Activated CD4-positive, alpha-beta T cell treated with anti-CD3 and anti-CD28 coated beads, Interleukin-2, amount 50 U/mL, for 1 hour (primary cell): ENCODE results near the gene PLA2G2E.

Experiments
- DNase-seq: peaks from one replicate; pipeline ENCODE4 v3.0.0-alpha.2; 2020

The PLA2G2E gene

GRCh38 chr1:19926296-19927129 lies 3.1 kb upstream of the PLA2G2E start:
- DNase-seq = no peak

DNA sequence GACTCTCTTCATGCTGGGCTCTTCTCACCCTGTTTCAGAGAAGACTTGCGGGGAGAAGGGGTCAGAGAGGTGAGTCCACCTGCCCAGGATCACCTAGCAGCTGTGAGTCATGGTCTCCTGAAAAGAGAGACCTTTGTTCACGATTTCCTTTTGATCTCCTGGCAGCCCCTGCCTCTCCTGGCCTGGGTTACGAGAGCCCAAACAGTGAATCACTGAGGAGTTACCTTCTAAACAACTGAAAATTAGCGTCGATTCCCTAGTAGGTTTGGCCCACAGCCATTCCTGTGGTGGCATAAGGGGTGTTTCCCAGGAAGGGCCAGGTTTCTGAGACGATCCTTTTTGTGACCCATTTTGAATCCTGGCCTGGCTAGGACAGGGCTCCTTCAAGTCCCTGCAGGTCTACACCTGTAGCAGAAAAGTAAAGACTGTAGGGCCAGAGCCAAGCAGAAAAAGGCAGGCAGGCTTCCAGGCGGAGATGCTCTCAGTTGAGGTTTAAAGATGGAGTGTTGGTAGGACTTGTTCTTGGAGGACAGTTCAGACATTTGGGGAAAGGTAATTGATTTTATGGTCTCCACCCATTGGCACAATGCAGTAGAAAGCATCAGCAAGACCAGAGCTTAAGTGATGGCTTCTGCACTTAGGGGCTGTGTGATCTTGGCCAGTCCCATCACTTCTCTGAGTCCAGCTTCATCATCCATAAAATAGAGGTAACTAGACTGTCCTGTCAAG lies 2.1 kb upstream of the PLA2G2E start:
- no peak for DNase-seq

GRCh38 chr1:19923953-19924346 lies 533 bp upstream of the PLA2G2E start:
- DNase-seq = no peak

GRCh38 chr1:19922015-19922688 lies 1.3 kb downstream of the PLA2G2E start:
- DNase-seq = no peak

DNA sequence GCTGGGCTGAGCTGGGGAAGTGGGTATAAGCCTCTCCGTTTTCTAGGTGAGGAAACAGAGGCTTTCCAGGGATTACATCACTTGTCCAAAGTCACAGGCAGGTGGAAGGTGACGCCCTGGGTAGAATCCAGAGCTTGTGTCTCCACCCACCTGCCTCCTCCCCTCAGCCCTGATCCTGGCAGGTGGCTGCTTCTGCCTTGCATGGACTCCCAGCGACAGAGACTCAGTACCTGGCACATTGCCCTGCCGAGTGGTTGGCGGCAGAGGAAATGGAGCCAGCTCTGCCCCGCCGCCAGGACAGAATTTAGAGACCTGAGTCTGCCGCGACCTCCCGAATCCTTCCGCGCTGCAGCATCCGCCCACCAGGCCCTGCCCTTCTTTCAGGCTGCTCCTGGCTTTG lies 2.1 kb downstream of the PLA2G2E start:
- no peak for DNase-seq

DNA sequence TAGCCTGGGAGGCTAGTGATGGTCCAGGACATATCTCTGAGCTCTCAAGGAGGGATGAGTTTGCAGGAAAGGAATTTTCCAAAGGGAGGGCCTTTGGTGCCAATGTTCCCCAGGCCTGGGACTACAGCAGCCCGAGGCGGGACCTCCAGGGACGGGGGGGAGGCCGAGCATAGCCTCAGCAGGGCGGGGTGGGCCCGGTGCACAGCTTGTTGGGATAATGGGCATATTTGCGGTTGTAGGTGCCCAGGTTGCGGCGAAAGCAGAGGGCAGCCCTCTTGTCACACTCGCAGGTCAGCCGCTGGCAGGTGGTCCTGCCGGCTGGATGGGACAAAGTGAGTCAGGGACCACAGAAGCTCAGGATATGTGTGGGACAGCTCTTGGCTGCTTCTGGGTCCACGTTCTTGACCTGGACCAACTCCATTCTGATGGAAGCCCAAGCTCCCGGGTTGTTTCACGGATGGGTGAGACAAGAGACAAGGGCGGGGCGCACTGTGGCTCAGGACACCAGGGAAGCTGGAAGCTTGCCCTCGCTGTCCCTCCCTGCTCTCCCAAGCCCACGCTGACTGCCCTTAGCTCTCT lies 3.2 kb downstream of the PLA2G2E start:
- DNase-seq = no peak

DNA sequence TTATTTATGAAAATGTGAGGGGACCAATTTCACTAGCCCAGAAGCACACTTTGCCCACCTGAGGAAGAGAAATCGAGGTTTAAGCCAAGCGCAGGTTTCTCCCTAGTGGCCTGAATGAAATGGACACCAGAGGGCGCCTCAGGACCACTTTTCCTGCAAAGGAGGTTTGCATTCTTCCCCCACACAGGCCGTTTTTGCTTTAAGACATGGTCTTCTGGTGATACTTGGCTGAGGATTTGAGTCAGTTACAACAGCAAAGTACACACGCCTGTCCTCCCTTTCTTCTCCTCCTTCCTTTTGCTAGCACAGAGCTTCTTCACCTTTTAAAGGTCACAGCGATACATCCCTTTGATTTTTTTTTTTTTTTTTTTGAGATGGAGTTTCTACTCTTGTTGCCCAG lies 5.4 kb downstream of the PLA2G2E start:
- DNase-seq = peak; percentile 84

GRCh38 chr1:19910650-19911049 lies 12.8 kb downstream of the PLA2G2E start:
- no peak for DNase-seq

DNA sequence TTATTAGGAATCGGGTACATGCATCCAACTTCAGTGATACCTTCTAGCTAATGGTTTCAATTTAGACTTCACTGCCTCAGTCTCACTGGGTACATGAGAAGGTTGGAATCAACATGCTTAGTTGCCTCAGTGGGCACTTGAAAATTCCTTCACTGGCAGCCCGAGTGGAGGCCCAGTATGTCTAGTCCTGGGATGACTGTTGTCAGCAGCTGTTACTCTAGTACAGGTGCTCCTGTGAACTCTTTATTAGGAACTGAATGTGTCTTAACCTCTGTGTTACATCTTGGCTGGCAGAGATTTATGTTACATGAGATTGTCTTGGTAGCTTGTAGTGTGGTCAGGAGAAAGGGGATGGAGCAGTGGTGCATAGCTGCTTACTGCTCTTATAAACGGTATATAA lies 13.4 kb downstream of the PLA2G2E start:
- DNase-seq = no peak

DNA sequence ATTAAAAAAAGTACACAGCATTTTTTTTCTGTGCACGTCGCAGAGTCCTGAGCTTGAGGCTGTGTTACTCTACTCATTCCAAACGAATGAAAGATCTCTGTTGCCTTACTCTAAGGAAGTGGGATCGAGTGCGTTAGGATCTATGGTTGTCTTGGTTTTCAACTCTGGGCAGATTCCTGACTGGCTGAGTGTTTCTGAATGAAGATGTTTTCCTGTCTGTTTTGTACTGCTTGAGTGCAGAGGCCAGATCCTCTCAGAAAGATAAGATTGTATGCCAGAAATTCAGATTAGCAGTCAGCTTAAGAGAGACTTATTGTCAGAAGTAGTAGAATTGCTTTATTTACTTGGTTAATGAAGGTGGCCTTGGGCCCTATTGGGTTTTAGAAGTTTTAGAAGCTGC lies 14.0 kb downstream of the PLA2G2E start:
- no peak for DNase-seq

- DNase-seq = no peak
Observed at GRCh38 chr1:19907456-19907855, 16.0 kb downstream of the PLA2G2E start.

DNA sequence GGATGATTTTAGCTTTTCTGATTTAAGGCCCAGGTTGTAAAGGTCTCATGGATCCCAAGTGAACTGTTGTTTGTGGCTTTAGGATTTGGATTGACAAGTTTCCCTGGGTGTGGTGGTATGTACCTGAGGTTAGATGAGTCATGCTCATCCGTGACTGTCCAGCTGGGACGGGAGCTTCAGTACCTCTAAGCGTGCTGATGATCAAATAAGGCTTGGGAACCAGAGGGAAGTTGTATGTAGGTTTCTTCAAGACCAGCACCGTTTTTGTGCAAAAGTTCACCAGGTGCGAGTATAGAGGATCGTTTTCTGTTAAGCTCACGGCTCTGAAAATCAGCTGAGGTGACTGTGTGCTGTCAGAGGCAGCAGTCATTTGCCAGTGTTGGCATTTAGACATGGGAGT lies 19.8 kb downstream of the PLA2G2E start:
- DNase-seq = no peak

DNA sequence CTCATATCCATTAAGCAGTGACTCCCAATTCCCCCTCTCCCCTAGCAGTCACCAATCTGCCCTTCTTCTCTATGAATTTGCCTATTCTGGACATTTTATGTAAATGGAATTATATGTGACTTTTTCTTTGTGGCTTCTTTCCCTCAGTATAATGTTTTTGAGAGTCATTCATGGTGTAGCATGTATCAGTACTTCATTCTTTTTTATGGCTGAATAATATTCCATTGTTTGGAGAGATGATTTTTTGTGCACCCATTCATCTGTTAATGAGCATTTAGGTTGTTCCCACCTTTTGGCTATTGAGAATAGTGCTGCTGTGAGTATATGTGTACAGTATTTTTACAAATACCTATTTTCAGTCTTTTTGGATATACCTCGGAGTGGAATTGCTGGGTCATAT lies 21.8 kb downstream of the PLA2G2E start:
- DNase-seq = no peak

- DNase-seq = no peak
Observed at GRCh38 chr1:19894218-19894617, 29.2 kb downstream of the PLA2G2E start.

DNA sequence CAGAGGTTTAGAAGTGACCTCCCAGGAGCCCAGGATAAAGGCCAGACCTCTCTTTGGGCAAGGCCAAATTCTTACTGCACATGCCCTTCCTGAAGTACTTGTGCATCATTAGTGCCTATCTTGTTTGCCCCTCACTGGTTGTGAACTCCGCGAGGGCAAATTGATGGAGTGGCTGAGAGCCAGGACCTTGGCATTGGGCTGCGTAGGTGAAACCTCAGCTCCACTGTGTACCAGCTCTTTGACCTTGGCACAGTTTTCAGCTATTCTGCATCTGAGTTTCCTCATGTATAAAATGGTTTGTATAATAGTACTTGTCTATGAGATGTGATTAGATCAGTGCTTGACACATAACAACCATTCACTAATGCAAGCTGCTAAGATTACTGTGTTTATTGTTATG lies 29.7 kb downstream of the PLA2G2E start:
- no peak for DNase-seq

DNA sequence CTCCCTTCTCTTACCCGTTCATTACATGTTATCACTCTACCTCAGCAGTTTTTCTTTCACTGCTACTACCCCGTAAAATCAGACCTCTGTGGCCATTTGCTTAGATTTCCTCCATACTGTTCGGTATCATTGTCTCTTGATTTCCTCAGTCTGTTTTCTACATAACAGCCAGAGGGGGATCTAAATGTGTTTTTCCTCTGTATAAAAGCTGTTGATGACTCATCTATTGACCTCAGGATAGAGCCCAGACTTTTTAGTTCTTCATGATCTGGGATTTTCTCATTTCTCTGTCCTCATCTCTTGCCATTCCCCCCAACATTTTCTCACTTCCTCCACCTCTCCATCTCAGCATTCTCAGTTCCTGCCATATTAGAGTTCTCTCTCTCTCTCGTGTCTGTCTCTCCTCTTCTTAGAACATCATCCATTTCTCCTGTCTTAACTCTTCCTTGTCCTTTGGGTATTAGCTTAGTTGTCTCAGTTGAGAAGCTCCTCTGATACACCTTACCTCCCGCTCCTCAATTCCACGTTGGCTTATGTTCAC lies 30.7 kb downstream of the PLA2G2E start:
- DNase-seq = no peak

GRCh38 chr1:19892129-19892528 lies 31.3 kb downstream of the PLA2G2E start:
- no peak for DNase-seq

DNA sequence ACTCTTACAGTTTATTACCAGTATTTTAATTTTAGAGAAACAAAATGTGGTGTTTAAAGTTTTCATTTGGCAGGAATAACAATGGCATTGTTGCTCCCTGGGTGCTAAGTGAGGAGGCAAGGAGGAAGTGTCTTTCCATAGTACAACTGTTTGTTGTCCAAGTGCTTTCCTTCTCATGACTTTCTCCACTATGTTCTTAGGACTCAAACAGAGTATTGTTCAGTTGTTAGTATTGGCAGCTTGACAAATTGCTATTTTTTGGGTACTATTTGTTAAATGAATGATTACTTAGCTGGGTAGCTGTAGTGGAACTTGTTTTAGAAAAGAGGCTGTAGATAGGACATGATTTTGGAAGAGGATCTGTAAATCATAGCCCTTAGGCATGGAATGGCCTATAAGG lies 33.8 kb downstream of the PLA2G2E start:
- DNase-seq = no peak

- no peak for DNase-seq
Observed at GRCh38 chr1:19888112-19888511, 35.3 kb downstream of the PLA2G2E start.

DNA sequence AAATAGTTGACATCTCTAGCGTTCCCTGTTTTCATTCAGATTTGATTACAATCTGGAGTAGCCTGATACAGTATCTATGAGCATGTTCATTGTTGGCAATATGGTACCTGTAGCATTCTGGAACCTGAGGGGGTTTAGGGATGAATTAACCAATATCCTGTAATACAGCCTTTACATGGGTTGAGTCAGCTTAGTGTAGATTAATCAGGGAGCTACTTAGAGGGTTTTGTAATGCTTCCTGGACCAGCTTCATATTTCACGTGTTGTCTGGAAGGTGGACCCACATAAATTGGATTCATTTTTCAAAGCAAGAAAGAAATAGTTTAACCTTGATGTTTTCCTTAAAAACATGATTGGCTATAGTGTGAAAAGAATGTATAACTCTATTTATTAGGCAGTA lies 37.6 kb downstream of the PLA2G2E start:
- no peak for DNase-seq

- DNase-seq = no peak
Observed at GRCh38 chr1:19884312-19884711, 39.1 kb downstream of the PLA2G2E start.

GRCh38 chr1:19882111-19883071 lies 41.0 kb downstream of the PLA2G2E start, which contains the start of gene OTUD3:
Gene OTUD3, plus strand, starts transcription at chr1:19882395. Its CDS starts 119 bp downstream, at chr1:19882514.
- DNase-seq = peak; percentile 92
